ENCODE data around the gene TMEM242.
"Not testable (repeated sequence)": the region's sequence is repeated elsewhere in the genome, so short reads cannot be mapped to it uniquely, and the experiment has no call there.

The TMEM242 gene

DNA sequence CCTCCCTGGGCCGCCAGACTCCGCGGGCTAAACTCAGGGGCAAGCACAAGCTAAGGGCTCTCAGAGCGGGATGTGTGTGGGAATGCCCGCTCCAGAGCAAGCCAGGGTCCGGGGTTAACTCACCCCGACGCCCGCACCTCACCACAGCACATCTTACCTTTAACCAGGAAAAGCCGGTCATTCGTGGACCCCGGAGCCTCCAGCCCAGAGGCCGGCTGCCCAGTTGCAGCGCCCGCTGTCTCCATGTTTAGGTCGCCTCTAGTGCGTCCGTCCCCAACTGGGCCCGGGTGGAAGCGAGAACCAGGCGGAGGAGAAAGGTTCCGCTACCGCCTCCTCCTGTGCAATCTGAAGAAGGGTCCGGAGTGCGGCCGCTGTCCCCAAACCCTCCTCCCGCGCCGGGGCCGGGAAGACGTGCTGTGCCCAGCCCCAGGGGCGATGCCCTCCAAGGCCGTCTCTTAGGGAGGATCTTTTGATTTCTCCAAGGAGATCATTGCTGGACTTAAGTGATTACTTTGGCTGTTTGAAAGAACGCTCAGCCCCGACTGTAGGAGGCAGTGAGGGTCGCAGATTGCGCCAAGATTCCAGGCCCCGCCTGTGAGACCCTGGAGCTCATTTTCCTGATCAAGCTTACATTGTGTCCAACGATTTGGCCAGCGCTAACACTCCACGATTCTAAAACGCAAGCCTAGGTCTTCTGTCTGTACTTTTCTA is at the start of gene TMEM242:
Gene TMEM242 (minus strand): TSS at position 265 of the 711 bp plus-strand sequence. CDS start 20 bp downstream, at position 245.
- DNase-seq (ENCODE audit: low spot score): peak; percentile 90

DNA sequence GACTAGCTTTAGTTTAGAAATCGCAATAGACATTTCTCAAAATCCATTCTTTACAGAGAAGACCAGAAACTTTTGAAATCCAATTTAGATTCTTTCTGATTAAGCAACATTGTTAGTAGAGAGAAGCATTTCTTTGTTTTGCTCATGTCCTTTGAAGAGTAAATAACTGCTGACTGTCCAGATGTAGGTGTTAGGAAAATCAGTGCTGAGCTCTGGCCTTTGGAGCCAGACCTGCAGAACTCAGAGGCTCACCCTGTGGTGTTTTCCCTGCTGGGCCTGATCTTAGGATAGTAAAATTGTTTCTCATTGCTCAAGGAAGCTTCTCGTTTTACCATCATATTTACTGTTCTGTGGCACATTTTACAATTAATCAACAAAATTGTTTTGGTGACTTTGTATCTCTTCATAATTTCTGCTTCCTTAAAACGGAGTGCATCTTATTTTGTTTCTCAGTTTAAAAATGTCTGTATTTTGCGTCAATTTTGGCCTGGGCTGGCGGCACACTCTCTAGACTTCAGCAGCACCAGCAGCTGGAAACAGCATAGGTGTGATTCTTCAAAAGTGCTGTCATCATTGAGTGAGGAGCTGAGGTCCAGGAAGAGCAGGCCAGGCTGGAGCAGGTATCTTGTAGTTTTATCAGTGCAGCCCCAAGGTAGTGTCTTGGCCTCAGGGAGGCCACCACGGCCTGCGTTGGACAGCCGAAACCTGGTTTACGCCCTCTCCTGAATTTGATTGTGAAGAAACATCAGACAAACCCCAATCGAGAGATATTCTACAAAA is 49.4 kb upstream of the TMEM242 start:
- no peak for DNase-seq (ENCODE audit: low spot score)

GRCh38 chr6:157370755-157371154 is 47.4 kb upstream of the TMEM242 start:
- DNase-seq (ENCODE audit: low spot score): no peak

- DNase-seq (ENCODE audit: low spot score): no peak
Observed at GRCh38 chr6:157368359-157369049, 45.2 kb upstream of the TMEM242 start.

DNA sequence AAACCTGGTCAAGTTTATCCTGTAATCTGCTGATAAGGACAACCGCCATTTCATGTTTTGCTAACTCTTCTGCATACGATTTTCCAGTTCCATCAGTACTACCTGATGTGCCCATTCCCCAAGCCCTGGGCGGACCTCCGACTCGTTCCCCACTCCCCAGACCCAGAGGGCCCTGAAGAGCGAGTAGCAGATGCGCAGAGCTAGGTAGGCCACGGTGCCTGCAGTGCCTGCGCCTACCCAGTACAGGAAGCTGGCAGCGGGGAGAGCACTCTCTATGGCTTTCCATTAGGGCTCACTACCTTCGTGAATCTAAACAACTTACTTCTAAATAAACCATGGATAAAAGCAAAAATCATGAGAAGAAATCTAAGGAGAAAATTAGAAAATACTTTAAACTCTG is 43.3 kb upstream of the TMEM242 start:
- DNase-seq (ENCODE audit: low spot score): no peak

DNA sequence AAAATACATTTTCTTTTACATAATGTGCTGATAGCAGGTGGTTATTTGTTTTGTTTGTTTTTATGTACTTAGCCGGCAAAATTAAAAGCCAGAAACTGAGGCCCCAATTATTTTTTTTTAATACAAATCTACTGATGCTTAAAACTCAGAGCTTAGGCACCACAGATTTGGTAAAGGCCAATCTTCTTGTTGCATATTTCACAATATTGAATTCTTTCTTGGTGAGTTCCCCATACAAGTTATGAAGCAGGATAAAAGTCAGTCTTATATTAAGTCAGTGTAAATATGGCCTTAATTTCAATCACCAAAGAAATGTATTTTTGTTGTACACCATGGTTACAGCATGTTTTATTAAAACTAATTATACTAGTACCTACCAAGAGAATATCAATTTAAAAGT is 41.4 kb upstream of the TMEM242 start:
- DNase-seq (ENCODE audit: low spot score): no peak

GRCh38 chr6:157361886-157362285 is 38.6 kb upstream of the TMEM242 start:
- no peak for DNase-seq (ENCODE audit: low spot score)

GRCh38 chr6:157358287-157358686 is 35.0 kb upstream of the TMEM242 start:
- DNase-seq (ENCODE audit: low spot score): no peak

DNA sequence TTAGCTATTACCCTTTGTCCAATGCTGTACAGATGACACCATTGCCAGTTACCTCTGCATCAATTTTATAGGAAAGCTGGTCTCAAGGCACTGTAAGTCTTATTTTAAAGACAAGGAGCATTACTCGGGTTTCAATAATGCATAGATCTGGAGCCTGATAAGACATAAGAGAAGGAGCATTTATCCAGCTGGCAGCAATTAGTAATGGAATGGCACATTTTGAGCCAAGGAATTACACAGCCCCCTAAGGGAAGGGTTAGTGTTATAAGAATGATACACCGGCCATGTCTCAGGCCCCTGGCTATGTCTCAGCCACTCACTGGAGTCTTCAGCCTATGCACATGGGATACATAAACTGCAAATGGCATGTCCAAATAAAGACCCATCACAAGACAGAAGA is 23.1 kb upstream of the TMEM242 start:
- no peak for DNase-seq (ENCODE audit: low spot score)

GRCh38 chr6:157343732-157344131 is 20.4 kb upstream of the TMEM242 start:
- DNase-seq (ENCODE audit: low spot score): no peak

DNA sequence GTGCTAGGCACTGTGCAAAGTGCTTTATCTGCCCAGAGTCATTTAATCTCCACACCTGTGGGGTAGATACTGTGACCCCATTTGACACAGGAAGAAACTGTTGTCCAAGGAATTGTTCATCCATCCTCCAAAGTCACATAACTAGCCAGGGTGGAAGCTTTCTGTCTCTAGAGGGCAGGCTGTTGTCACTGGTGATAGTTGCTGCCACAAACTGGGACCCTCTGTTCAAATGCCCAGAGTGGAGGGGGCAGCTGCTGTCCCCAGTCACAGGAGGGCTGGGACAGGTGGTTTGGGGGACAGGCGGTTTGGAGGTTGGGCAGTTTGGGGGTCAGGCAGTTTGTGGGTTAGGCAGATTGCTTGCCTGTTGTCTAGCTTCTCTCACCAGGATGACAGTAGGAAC is 16.1 kb upstream of the TMEM242 start:
- DNase-seq (ENCODE audit: low spot score): no peak

DNA sequence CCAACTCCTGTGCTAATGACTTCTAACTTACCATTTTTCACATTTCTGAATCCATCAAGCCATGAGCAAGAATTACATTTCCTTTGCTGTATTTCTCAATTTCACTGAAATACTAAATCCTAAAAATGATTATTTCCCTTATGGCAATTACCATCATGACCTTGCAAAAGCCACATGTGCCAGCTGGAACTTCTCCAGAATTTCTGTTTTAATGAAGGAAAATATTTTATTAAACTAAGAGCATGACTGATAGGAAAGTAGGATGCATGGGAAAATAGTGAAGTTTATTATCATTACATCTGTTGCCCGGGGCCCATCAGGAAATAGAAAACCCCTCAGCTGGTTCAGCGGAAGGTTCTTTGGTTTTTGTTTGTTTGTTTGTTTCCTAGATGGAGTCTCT is 14.4 kb upstream of the TMEM242 start:
- no peak for DNase-seq (ENCODE audit: low spot score)

DNA sequence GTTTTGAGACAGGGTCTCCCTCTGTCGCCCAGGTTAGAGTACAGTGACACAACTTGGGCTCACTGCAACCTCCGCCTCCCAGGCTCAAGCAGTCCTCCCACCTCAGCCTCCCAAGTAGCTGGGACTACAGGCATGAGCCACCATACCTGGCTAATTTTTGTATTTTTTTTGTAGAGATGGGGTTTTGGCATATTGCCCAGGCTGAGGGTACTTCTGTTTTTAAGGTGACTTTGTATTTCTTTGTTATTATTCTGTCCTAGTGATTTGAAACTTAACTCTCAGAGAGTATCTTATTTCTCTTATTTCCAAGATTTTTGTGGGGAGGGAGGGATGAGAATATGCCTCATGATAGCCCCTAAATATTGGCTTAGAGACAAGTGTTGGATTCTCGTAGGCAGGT is 14.0 kb upstream of the TMEM242 start:
- not testable (repeated sequence) for DNase-seq (ENCODE audit: low spot score)

- DNase-seq (ENCODE audit: low spot score): peak; percentile 38
Observed at GRCh38 chr6:157335829-157336228, 12.5 kb upstream of the TMEM242 start.

- no peak for DNase-seq (ENCODE audit: low spot score)
Observed at GRCh38 chr6:157333956-157334355, 10.6 kb upstream of the TMEM242 start.

GRCh38 chr6:157333537-157333936 is 10.2 kb upstream of the TMEM242 start:
- DNase-seq (ENCODE audit: low spot score): no peak

DNA sequence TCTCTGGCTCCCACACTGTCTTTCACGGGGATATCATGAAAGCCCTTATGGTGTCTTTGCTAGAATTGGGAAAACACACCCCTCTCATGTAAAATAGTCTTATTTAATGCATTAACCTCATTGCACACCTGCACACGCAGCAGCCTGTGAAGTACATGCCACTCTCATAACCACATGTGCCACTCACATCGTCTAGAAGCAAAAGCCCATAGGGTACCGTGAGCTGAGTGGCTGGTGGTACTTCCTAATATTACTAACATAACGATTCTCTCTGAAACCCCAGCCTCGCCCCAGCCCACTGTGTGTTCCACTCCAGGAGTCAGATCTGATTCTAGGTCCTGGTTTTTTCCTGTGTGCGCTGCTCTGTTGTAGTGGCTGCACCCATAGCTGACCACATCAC is 9.5 kb upstream of the TMEM242 start:
- DNase-seq (ENCODE audit: low spot score): no peak

DNA sequence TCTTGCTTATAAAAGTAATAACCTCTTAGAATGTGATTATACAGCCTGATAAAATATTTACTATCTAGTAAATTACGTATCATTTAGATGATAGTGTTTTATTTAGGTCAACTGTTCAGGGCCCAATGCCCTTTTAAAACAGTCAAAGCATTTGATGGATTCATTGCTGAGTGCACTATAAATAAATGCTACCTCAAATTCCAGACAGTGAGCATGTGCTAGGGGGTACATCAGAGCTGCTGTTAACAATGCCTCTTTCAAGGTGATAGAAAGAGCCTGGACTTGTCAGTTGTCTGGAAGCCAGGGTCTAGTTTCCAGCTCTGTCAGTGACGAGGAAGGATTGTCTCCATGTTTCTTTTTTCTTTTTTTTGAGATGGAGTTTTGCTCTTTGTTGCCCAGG is 7.5 kb upstream of the TMEM242 start:
- DNase-seq (ENCODE audit: low spot score): no peak

DNA sequence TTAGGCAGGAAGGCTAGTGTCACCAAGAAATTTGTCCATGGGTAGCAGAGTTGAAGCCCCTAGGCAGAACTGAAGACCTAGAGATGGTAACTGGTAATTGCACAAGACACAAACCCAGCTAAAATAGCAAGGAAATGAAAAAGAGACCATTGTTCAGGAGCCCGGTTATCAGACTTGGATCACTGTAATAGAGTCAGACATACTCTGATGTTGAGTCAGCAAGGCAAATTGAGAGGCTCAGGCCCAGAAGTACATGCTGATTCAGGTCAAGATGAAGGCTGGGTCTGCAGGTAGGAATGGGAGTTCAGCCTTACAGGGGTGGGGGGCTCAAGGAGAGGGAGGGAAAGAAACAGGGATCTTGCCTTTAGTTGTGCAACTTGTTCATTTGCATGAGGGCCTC is 6.5 kb upstream of the TMEM242 start:
- DNase-seq (ENCODE audit: low spot score): no peak

DNA sequence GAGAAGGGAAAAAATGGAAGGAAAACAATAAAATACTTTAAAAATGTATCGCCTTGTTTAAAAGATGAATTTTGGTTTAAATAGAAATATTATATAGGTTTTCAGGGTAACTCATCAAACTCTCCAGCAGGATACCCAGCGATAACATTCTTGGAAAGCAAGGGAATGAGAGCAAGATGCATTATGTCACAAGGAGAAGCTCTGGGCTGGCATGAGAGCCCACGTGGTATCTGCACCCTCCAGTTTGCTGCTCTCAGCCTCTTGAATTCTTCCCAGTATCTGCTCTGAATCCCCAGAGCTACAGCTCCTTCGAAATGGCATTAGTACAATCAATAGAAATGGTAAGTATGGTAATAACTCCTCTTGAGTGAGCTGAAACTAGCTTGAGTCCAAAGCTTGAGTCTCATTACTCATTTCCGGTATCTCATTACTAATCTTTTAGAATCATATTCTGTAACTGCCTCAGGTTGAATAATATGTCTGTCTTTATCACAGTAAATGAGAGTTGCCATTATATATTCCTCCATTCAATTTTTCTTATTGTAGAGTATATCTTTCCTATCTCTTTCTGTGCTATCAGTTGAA is 4.9 kb upstream of the TMEM242 start:
- no peak for DNase-seq (ENCODE audit: low spot score)

DNA sequence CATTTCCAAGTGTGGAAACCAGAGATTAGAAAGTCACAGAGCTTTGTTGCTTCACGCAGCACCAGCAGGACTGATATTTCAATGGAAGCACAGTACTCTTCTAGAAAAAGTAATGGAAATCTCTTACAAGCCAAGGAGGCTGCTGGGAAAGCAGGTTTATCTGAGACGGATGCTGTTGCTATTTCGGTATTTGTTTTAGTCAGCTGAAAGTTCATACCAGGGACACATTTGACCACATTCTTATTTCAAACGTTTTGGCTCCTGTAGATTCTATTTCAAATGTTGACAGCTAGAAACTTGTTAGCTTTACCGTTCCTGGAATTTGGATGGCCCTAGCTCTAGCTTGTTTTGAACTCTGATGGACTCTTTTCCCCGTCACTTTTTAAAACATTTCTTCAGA is 3.7 kb upstream of the TMEM242 start:
- DNase-seq (ENCODE audit: low spot score): no peak

DNA sequence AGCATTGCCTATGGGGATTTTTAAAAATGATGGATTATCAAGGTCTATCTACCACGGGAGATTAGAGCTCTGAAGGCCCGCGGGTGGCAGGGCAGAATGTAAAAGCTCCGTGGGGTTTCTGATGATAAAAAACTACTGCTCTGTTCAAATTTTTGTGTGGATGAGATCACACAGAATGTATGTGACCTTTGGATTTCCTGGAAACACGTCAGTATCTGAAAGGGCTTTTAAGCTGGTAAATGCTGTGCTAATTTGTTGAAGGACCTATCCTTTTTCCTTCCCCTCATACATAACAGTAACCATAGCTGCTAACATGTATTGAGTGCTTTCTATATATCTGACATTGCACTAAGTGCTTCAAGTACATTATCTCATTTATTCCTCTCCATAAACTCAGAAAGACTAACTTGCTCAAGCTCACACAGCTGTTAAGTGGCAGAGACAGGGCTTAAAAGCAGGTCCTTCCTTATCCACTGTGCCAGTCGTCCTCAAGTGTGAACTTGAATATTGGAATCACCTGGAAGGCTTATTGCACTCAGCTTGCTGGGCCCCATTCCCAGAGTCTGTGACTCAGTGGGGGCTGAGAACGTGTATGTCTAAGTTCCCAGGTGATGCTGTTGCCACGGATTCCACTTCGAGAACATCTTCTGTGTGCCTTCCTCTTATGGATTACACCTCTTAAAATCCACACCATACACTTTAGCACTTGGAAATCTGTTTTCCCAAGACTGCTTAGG is 1.9 kb upstream of the TMEM242 start:
- DNase-seq (ENCODE audit: low spot score): no peak
